DOHH2 (cell line): ENCODE data around the gene PRKD3.

Source experiments
- H3F3A ChIP-seq: fragments of 200-600 bp; sonication (generic), shearing (Covaris generic); 2 replicates; pipeline ENCODE4 v1.6.0; 2016; ENCODE audit warnings: antibody characterized with exemption, mild to moderate bottlenecking; ENCODE audit not compliant: control insufficient read depth, insufficient read depth
- H3K27ac ChIP-seq: fragments of 200-600 bp; sonication (generic); 2 replicates; pipeline ENCODE4 v1.5.1; 2014; ENCODE audit warnings: low read depth, mild to moderate bottlenecking, low read length, moderate library complexity
- H3K27me3 ChIP-seq: fragments of 200-600 bp; sonication (generic); 2 replicates; pipeline ENCODE4 v1.6.1; 2014; ENCODE audit warnings: mild to moderate bottlenecking, low read length, mixed read lengths; ENCODE audit not compliant: control insufficient read depth
- H3K36me3 ChIP-seq: fragments of 200-600 bp; sonication (generic); 2 replicates; pipeline ENCODE4 v1.6.1; 2014; ENCODE audit warnings: mild to moderate bottlenecking, low read length, moderate library complexity, mixed read lengths; ENCODE audit not compliant: control insufficient read depth
- H3K4me1 ChIP-seq: fragments of 200-600 bp; sonication (generic); 2 replicates; pipeline ENCODE4 v1.6.1; 2014; ENCODE audit warnings: mild to moderate bottlenecking, low read length, mixed read lengths; ENCODE audit not compliant: control insufficient read depth
- H3K4me2 ChIP-seq: fragments of 200-600 bp; sonication (generic); 2 replicates; pipeline ENCODE4 v1.6.0; 2014; ENCODE audit warnings: mild to moderate bottlenecking, low read length, moderate library complexity
- H3K4me3 ChIP-seq: fragments of 200-600 bp; sonication (generic); 2 replicates; pipeline ENCODE4 v1.5.1; 2014; ENCODE audit warnings: mild to moderate bottlenecking, low read length, mixed read lengths
- H3K79me2 ChIP-seq: fragments of 200-600 bp; sonication (generic); 2 replicates; pipeline ENCODE4 v1.6.1; 2014; ENCODE audit warnings: mild to moderate bottlenecking, low read length, mixed read lengths; ENCODE audit not compliant: control insufficient read depth
- H3K9me2 ChIP-seq: fragments of 200-600 bp; sonication (generic); replicated peaks from 2 replicates; pipeline ENCODE4 v1.6.1; 2014; ENCODE audit warnings: mild to moderate bottlenecking, low read length, mixed read lengths; ENCODE audit not compliant: control insufficient read depth
- H3K9me3 ChIP-seq: fragments of 200-600 bp; sonication (generic); 2 replicates; pipeline ENCODE4 v1.6.1; 2014; ENCODE audit warnings: antibody characterized with exemption, low read length, mixed read lengths; ENCODE audit not compliant: control insufficient read depth, insufficient read depth
- H4K20me1 ChIP-seq: fragments of 200-600 bp; sonication (generic); 2 replicates; pipeline ENCODE4 v1.6.0; 2014; ENCODE audit warnings: low read depth, mild to moderate bottlenecking, antibody characterized with exemption, low read length, moderate library complexity; ENCODE audit not compliant: control insufficient read depth, insufficient read depth
- EZH2phosphoT487 ChIP-seq: fragments of 200-600 bp; sonication (generic); IDR thresholded peaks from 2 replicates; pipeline ENCODE4 v1.6.1; 2017; ENCODE audit warnings: borderline replicate concordance, mild to moderate bottlenecking, antibody characterized with exemption, low read length, moderate library complexity, mixed read lengths
- TF ChIP-seq, protein P1 (sequence below): fragments of 200-600 bp; sonication (generic); IDR thresholded peaks from one replicate; pipeline ENCODE4 v1.5.1; 2014; ENCODE audit warnings: antibody characterized with exemption, mild to moderate bottlenecking, low read depth, low read length; ENCODE audit not compliant: poor library complexity, severe bottlenecking

Gene PRKD3

DNA sequence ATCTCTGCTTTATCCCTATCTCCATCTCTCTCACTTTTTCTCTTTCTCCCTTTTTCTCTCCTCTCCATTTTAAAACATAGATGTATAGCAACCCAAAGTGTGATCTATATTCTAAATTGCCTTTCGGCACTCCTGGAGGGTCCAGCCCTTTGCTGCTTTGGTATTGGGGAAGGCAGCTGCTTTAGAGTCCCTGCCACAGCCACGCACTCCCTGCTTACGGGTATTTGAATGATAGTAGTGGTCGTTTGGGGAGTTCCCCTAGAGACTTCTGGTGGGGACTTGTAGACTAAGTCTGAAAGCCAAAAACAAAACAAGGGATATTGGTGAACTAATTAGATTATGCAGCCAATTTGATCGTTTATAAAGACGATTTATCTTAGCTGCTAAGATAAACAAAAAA lies 31.7 kb upstream of the PRKD3 start:
- no peak overlapping the region for H3K4me2 ChIP-seq
- H3K4me3 ChIP-seq = no peak overlapping the region
- no peaks in the 10 kb centered on the region for H3K36me3 ChIP-seq
- no peaks in the 10 kb centered on the region for H4K20me1 ChIP-seq
- H3K4me1 ChIP-seq = no peaks in the 10 kb centered on the region
- H3F3A ChIP-seq = no peaks in the 10 kb centered on the region
- H3K79me2 ChIP-seq = no peaks in the 10 kb centered on the region
- H3K9me2 ChIP-seq = no peaks in the 10 kb centered on the region
- TF ChIP-seq, protein P1, sequence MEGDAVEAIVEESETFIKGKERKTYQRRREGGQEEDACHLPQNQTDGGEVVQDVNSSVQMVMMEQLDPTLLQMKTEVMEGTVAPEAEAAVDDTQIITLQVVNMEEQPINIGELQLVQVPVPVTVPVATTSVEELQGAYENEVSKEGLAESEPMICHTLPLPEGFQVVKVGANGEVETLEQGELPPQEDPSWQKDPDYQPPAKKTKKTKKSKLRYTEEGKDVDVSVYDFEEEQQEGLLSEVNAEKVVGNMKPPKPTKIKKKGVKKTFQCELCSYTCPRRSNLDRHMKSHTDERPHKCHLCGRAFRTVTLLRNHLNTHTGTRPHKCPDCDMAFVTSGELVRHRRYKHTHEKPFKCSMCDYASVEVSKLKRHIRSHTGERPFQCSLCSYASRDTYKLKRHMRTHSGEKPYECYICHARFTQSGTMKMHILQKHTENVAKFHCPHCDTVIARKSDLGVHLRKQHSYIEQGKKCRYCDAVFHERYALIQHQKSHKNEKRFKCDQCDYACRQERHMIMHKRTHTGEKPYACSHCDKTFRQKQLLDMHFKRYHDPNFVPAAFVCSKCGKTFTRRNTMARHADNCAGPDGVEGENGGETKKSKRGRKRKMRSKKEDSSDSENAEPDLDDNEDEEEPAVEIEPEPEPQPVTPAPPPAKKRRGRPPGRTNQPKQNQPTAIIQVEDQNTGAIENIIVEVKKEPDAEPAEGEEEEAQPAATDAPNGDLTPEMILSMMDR = no peak
- no peak for TF ChIP-seq EZH2phosphoT487
- H3K27ac ChIP-seq = no peak overlapping the region
- H3K9me3 ChIP-seq = no peaks in the 10 kb centered on the region
- H3K27me3 ChIP-seq = no peaks in the 10 kb centered on the region

DNA sequence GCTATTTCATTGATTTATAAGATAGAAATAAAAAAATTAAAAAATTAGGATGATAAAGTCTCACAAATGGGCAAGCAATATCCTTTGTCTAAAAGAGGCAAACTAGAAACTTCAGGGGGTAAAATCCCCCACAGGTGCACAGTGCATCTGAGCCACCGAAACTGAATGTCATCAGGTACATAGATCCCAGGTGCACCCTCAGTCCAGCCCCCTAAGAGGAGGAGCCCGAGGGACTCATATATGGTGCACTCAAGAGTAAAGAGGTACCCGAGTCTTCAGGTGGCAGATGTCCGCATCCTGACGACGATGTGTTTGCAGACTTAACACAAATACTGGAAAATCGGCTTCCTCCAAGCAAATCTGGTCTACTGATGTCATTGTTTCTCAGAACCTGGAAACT lies 31.1 kb upstream of the PRKD3 start:
- no peak overlapping the region for H3K27ac ChIP-seq
- no peak overlapping the region for H3K4me2 ChIP-seq
- H3K4me1 ChIP-seq = no peaks in the 10 kb centered on the region
- no peaks in the 10 kb centered on the region for H3K9me3 ChIP-seq
- H3K27me3 ChIP-seq = no peaks in the 10 kb centered on the region
- no peaks in the 10 kb centered on the region for H3K36me3 ChIP-seq
- no peaks in the 10 kb centered on the region for H4K20me1 ChIP-seq
- H3F3A ChIP-seq = no peaks in the 10 kb centered on the region
- H3K79me2 ChIP-seq = no peaks in the 10 kb centered on the region
- no peaks in the 10 kb centered on the region for H3K9me2 ChIP-seq
- H3K4me3 ChIP-seq = no peak overlapping the region
- TF ChIP-seq, protein P1 = no peak
- TF ChIP-seq EZH2phosphoT487 = no peak

GRCh38 chr2:37354531-37354930 lies 29.9 kb upstream of the PRKD3 start:
- Histone ChIP-seq H3K4me3 (no peak overlapping the region), H3K27ac (no peak overlapping the region), H3K4me1 (peaks cover 9% of the 10 kb centered on the region), H4K20me1 (no peaks in the 10 kb centered on the region), H3K9me3 (no peaks in the 10 kb centered on the region), H3K79me2 (no peaks in the 10 kb centered on the region), H3K36me3 (no peaks in the 10 kb centered on the region), H3K9me2 (no peaks in the 10 kb centered on the region), H3F3A (no peaks in the 10 kb centered on the region), H3K4me2 (no peak overlapping the region), H3K27me3 (no peaks in the 10 kb centered on the region)
- TF ChIP-seq, protein P1 = no peak
- TF ChIP-seq EZH2phosphoT487 = no peak

DNA sequence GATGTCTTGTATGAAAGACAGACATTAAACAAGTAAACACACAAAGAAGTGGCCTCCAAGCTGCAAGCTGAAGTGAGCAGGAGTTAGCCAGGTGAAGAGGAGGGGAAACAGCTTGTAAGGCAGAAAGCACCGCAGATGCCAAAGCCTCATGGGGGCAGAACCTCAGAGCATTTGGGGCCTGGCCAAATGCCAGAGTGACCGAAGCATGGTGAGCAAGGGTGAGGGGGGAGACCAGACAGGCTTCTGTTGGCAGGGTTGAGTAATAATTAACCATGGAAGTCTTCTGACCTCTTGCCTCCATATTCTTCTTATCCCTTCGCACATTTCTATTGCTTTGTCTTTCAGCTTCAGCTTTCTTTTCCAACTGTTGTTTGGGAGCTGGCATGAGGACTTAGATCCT lies 25.4 kb upstream of the PRKD3 start:
- Histone ChIP-seq H3K36me3 (no peaks in the 10 kb centered on the region), H3K27me3 (no peaks in the 10 kb centered on the region), H3K4me1 (peaks cover 33% of the 10 kb centered on the region), H3K79me2 (no peaks in the 10 kb centered on the region), H3K9me3 (no peaks in the 10 kb centered on the region), H4K20me1 (no peaks in the 10 kb centered on the region), H3K4me3 (no peak overlapping the region), H3F3A (0 out of 2 replicates have a peak, but pooled peaks cover 2% of the 10 kb centered on the region), H3K9me2 (no peaks in the 10 kb centered on the region), H3K4me2 (peak overlapping the region; percentile 21), H3K27ac (no peak overlapping the region)
- no peak for TF ChIP-seq EZH2phosphoT487
- TF ChIP-seq, protein P1 = no peak
